SKM-1 (cell line): ENCODE data around the gene HOXB6.

Experiments used
- DNase-seq: peaks from one replicate; lab custom pipeline; 2025; ENCODE audit not compliant: unreplicated experiment; lab: John Stamatoyannopoulos, UW

Gene HOXB6

GRCh38 chr17:48555258-48556228 lies 49.2 kb downstream of the HOXB6 start:
- DNase-seq = no peak

- no peak for DNase-seq
Observed at GRCh38 chr17:48554412-48555257, 50.2 kb downstream of the HOXB6 start.

- DNase-seq = no peak
Observed at GRCh38 chr17:48553826-48554225, 51.0 kb downstream of the HOXB6 start.

GRCh38 chr17:48553190-48553547 lies 51.6 kb downstream of the HOXB6 start:
- DNase-seq = no peak

GRCh38 chr17:48552466-48553189 lies 52.2 kb downstream of the HOXB6 start:
- DNase-seq = no peak

- no peak for DNase-seq
Observed at GRCh38 chr17:48551596-48552465, 53.0 kb downstream of the HOXB6 start.

- no peak for DNase-seq
Observed at GRCh38 chr17:48551214-48551555, 53.6 kb downstream of the HOXB6 start.

GRCh38 chr17:48550502-48551213 lies 54.1 kb downstream of the HOXB6 start:
- DNase-seq = no peak

- DNase-seq = no peak
Observed at GRCh38 chr17:48549914-48550501, 54.8 kb downstream of the HOXB6 start.

GRCh38 chr17:48549281-48549630 lies 55.5 kb downstream of the HOXB6 start:
- no peak for DNase-seq

GRCh38 chr17:48548523-48549280 lies 56.1 kb downstream of the HOXB6 start:
- DNase-seq = no peak

- DNase-seq = no peak
Observed at GRCh38 chr17:48547808-48548522, 56.8 kb downstream of the HOXB6 start.

- DNase-seq = no peak
Observed at GRCh38 chr17:48546924-48547807, 57.6 kb downstream of the HOXB6 start.

GRCh38 chr17:48546137-48546923 lies 58.5 kb downstream of the HOXB6 start:
- DNase-seq = no peak
